IPS DF 19.7 (cell line): ENCODE data around the gene FAM131A.

Experiments used
- DNase-seq: peaks from one replicate; pipeline ENCODE4 v3.0.0-alpha.2; 2013; ENCODE audit warnings: low read depth, low spot score

FAM131A gene

GRCh38 chr3:184395320-184395660, 57.9 kb downstream of the FAM131A start:
- DNase-seq, result no peak
